NCI-H1930 (cell line): ENCODE results near the gene PRR5L.
A peak's percentile ranks its signal among the peaks of the same experiment; 100 is the strongest.

Experiments used
- DNase-seq, 2 experiments: peaks; one replicate each; lab custom pipeline; 2025; lab: John Stamatoyannopoulos, UW

The PRR5L gene

DNA sequence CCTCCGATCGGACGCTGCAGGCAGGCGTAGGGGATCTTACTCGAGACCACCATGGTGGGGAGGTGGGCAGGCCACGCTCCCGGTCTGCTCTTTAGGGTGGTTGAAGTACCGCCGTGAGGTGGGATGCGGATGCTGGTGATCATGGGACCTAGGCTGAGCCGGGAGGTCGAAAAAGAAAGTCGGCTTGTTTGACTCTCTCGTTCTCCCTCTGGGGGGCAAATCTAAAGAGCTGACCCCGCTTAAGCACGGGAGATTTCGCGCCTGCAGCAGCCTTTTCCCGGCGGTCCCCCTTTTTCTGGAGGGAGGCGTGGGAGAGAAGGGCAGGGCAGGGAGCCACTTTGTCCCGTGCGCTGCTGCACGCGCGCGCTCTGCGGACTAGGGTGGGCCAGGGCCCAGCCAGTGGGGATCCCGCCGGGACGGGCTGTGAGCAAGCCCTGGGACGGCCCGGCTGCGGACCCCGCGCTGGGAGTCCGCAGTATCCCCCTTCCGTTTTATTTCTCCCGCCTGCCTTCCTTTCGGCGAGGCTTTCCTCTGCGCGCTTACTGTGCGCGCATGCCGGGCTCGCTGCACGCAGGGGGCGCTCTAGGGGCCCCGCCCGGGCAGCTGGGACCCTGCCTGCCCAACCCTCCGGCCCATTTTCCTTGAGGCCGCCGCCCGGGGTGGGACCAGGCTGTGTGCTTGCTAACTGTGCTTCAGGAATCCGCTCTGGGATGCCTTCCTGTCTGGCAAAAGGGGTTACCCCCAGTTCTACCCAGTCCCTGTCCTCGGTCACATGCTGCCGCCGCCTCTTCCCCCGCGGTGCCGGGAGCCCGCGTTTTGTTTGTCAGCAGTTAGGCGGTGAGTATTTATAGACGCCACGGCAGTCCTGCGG lies 81.0 kb downstream of the PRR5L start:
- DNase-seq = peak in 1 of 2 experiments; percentile 40

DNA sequence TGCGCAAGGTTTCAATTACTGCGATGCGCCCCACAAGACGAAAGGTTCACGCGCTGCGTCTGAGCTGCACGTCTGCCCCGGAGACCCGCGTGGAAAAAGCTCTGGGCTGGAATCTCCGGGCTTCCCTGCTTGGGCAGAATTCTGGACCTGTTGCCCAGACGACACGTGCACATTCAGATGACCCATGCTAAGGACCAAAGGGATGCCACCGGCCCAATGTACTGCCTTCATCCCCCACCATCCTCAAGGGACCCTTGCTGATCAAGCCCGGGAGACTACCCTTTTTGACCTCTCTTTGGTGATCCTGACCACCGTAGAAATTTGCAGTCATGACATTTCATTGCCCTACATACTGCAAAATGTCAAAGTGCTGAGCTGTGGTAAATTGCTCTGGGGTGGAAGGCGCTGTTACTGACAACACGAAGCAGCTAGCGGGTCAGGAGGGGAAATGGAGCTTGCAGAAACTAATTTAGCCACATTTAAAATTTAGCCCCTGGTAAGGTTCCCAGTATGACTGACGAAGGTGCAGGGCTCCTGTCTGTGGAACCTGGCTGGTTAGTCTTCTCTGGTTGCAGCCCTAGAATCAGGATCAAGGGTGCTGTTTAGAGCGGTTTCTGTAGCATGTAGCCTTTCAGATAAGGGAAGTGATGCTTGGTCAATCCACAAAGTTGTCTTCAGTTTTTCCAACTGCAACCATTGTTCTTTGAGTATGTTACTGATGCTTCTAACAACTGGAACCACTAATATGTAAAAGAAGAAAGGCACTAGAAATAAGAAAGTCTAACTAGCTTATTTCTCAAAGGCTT lies 81.9 kb downstream of the PRR5L start:
- no peak for DNase-seq

DNA sequence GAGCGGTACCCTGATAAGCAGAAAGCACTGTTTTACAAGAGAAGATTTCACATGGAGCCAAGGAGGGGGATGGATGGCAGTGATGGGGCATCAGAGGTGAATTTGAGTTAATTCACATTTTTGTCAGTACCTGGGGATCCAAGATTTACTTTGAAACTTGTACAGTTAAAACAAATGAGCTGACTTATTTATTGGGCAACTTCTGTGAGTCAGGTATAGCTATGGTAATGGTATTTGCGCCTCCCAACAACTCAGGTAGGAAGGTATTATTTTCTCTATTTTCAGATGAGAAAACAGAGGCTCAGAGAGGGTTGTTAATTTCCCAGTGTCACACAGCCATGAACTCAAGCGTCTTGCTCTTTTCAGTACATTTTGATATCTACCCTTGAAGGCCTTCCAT lies 83.6 kb downstream of the PRR5L start:
- no peak for DNase-seq

DNA sequence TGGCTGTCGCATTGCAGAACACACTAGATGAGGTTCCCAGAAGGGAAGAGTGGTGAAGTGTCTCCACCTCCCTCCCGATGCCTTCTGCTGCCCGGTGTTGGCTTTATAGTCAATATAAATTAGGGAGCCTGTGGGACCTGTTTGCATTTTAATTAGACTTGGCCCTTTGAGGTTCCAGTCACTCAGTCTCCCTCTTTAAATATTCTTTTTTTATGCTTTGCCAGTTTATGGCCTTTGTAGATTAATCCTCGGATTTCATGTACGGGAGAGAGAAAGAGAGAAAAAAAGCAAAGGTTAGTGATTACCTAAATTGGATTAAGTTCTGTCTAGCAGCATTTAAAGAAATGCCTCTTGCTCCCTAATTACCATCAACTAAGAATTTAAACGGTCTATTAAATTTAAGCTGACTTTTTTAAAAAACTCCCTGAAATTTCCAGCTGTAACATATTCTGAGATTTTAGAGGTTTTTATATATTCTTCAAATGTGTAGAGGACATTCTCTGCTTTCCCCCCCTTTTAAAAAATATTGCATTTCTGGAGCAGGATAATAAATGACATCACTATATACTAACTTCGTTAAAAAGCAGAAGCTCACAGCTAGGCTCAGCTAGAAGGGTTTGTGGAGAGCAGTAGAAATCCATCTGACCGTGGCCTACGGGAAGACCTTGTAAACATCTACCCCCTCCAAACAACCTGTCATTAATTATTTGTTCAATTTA lies 84.4 kb downstream of the PRR5L start:
- no peak for DNase-seq

DNA sequence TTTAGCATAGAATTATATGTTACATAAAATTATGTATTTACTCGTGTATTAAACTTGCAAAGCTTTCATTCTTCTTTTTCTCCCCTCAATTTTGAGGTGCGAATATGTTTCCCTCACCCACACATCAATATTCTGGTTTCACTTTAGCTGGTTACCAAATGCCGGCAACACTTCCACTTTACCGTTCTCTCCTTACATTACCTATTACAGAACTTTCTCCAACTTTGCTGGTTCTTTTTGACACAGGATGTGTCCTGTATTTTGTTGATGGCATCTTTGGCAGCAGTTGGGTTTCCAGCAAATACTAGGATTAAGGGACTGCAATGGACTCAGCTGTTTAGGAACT lies 84.9 kb downstream of the PRR5L start:
- DNase-seq = no peak

DNA sequence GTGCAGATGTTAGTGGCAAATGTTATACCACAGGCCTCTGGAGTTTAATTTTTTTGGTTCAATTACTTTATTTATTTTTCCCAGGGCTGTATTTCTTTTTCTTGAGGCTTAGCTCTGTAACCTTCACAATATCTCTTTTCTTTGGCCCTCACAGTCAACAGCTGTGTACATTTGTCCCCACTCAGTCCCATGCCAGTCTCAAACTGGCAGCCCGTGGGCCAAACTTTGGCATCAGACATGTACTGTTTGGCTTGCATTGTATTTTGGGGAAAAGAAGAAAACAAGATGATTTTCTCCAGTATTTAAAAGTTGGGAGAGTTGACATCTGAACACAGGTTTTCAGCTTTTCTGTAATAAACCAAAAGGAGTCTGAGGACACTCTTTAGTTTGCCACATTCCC lies 87.1 kb downstream of the PRR5L start:
- no peak for DNase-seq

DNA sequence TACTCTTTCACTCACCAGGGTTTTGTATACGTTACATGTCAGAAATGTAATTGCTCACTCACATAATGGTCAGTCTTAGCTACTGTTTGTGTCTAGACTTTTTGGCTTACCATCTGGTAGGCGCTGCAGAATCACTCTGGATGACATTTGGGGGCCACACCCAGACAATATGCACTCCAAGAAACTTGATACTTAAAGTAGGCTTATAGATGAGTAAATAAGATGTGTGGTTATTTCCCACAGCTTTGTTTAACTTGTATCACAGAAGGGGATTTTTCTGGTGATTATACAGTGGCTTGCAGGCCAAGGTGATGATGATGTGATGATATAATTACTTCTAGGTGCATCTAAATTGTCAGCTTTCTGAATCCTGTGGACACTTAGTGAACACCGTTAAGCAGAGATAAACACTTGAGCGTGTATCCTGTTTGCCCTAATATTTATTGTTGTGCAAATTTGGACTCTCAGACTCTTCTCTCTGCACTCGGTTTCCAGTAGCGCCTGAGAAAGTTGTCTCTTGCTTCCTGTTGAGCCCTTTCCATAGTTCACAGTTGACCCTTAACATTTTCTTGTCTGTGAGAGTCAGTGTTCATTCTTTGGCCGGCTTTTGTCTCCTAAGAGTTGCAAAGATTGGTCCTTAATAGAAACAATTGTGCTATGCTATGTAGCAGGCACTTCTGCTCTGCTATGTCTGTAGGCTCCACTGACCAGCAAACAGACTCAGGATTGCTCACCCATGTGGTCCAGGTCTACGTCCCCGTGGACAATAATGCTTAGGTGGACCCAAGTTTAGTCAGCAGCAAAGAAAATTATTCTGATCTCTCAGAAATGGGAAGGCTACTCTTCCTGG lies 89.3 kb downstream of the PRR5L start:
- DNase-seq = no peak

DNA sequence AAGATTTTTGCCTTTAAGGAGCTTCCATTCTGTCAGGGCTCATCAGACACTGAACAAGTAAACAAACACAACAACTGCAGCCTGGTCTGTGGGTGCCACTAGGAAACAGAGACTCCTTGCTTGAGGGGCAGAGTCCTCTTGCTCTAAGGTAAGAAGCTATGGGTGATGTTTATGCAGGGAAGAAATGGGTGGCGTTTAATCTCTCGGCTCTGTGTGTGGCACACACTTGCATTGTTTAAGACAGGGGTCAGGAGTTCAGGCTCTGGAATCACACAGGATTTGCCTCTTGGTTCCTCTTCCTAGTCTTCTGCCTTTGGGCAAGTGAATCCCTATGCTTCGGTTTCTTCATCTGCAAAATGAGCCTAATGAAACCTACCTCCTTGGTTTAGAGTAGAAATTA lies 90.3 kb downstream of the PRR5L start:
- no peak for DNase-seq

DNA sequence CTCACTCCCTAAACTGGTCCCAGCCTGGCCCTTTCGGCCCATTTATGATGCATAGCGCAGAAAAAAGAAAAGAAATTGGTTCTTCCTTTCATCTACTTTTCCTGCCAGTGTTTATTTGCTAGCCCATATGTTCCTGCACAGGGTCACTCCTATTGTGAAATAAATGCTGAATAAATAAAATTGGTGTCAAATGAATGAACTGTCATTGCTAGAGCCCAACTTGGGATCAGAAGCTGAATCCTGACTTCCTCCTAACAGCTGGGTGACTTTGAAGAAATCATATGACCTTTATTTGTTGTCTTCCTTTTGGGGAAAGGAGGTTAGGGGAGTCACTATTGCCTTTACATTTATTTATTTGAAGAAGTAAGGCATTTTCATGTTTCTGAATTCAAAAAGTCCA lies 92.0 kb downstream of the PRR5L start:
- no peak for DNase-seq

DNA sequence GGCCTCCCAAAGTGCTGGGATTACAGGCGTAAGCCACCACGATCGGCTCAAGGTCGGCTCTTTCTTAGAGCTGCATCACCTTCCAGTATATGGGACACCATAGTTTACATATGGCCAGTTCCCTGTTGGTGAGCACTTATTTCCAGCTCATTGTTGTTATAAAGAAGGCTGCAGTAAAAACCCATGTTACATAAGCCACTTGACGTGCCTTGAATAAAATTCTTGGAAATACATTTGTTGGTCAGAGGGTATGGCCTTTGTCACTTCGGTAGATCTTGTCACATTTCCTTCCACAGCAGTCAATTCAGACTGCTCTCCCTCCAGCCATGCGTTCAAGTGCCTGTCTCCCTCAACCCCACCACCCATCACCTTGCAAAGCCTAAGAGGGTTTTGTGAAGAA lies 92.9 kb downstream of the PRR5L start:
- no peak for DNase-seq

DNA sequence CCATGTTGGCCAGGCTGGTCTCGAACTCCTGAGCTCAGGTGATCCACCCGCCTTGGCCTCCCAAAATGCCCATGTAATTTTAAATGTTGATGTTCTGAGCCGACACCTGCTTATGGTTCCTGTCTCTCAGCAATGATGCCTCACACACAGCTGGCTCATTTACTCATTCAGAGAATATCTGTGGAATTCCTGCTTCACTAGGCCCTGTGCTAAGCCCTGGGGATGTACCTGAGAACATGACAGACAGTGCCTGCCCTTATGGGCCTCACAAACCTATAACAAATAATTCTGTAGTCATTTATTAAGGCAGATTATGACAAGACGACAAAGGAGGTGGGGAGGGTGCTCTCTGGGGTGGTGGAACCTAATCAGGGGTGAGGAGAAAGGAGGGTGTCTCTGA lies 93.7 kb downstream of the PRR5L start:
- DNase-seq = no peak

DNA sequence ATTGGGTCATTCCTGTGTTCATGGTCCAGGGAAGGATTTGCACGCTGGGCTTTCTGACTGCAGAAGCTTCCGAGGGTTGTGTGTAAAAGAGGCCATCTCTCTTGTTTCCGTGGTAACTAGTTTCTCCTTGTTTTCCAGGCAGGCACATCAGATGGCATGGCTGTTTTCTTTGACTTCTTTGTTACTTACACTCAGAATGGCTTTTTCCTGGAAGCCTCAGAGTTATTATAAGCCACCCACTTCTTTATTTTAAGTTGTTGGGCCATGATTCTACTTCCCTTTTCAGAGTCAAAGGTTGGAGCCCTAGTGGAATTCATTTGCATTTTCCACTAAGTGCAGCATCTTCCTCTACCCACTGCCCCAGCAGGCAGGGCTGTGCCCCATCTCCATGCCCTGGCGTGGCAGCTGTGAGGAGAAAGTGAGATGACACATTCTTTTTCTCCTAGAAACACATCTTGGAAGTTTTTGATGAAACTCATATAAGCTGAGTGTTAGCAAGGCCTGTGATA lies 94.9 kb downstream of the PRR5L start:
- DNase-seq = no peak

DNA sequence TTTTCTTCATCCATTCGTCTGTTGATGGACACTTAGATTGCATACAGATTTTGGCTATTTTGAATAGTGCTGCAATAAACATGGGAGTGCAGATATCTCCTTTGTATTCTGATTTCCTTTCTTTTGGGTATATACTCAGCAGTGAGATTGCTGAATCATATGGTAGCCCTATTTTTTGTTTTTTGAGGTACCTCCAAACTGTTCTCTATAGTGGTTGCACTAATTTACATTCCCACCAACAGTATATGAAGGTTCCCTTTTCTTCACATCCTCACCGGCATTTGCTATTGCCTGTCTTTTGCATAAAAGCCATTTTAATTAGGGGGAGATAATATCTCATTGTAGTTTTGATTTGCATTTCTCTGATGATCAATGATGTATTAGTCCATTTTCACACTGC lies 96.1 kb downstream of the PRR5L start:
- no peak for DNase-seq

DNA sequence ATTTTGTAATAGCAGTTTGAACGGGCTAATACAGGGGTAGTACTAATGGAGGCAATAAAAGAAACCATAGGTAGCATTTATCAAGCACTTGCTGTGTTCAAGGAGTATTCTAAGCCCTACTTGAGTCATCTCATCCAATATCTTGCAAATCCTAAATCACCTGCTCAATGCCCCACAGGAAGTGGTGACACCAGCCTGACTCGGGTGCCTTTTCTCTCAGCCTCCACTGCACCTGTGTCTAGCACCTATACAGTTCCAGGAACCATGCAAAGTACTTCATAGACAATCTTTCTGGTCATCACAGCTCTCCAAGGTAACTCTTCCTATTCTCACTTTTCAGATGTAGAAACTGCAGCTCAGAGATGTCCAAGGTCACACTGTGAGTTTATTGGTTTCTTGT lies 98.0 kb downstream of the PRR5L start:
- DNase-seq = no peak

DNA sequence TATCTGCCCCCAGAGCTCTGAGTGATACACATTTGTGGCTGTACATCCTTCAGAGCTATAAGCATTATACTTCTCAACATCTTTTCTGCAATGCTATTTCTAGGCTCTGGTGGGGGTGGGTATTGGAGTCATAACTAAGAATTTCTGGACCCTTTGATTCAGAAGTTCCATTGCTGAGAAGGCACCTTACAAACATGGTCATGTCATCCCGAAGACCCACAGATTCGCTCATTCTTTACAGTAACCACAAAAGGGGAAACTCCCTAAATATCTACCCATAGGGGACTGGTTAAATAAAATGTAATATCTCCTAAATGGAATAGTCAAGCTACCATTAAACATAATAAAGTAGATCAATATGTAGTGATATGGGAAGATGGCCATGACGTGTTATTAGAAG lies 98.8 kb downstream of the PRR5L start:
- no peak for DNase-seq

DNA sequence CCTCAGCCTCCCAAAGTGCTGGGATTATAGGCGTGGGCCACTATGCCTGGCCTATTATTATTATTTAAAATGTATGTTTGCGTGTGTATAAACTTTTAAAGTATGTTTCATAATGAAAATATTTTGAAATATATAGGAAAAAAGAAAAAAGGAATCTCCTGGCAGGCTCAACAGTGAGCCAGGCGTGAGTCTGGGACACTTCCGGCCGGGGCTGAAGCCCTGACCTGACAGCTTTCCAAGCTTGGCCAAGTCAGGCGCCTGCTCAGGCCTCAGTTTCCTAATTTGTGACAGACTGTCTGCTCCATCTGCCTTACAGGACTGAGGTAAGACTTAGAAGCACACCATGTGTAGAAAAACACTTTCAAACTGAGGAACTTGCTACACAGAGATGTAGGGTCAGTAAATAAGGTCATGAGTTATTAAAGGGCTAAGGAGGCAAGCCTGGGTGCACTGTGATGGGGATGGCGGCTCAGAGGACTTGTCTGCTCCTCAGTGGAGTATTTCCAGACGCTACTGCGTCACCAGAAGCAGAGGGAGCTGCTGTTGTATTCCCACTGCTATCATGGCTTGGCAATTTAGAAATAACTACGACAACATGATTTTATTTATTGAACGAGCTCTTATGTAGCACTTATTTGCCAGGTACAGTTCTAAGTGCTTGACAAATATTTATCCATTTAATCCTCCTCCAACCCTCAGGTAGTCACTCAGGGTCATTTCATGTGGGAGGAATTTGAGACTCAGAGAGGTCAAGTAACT lies 100.1 kb downstream of the PRR5L start:
- DNase-seq = no peak

DNA sequence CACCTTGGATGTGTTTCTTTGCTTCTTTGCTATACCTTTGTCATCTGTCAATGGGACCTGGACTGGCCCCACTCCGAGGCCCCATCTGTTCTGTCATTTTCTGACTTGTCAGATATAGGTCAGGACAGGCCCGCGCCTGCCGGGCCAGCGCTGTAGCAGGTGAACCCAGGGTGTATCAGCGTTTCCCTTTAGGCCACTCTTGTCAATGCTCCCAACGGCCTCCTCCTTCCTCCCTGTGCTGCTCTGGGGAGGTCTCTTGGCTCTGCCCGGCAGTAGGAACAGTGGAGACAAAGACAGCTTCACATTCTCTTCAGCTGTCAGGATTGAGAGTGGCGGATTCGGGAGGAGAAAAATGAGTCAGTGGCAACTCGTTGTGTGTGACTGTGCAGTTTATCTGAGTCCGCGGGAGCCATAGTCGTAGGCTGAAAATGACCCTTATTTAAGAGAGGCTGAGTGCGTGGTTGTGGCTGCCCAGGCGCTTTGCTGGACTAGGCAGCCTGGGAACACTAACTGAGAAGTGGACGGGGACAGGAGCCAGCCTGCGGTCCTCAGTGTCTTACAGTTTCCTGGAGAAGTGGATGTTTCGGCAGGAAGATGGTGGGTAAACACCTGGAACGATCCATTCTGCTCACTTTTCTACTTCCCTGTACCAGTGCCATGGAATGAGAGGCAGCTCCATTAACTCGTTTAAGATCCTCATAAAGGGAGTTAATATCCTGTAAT lies 102.3 kb downstream of the PRR5L start:
- no peak for DNase-seq

DNA sequence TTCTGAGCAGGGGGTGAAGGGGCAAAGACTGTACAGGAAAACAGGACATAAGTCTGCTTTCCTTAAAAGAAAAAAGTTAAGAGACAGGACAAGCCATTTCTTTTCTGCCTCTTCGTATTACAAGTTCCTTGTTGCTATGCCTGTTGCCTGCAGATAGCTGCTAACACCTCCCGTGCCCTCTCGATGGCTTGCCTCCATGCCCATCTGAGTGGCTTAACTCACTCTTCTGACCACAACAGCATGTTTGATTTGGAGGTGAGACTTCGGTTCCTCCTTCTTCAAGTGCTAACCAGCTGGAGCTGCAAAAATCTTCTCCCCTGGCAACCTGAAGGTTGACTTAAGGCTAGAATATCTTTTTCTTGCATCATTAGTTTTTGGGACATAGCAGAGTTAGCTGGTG lies 103.1 kb downstream of the PRR5L start:
- no peak for DNase-seq

DNA sequence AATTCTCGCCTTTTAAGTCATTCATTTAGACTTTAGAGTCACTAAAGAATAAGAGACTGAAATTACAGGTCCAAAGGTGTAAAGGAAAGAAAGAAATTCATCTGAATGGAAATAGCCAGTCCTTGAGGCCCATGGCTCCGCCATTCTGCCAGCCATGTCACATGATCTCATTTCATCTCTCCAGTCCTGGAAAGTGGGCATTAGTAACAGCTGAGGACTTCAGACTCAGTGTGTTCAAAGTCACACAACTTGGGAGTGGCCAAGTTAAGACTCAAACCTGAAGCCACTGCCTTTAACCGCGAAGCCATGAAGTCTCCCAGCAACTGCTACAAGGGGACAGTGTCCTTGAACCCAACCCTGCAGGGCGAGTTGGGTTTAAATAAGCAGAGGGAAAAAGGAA lies 103.7 kb downstream of the PRR5L start:
- DNase-seq = no peak

DNA sequence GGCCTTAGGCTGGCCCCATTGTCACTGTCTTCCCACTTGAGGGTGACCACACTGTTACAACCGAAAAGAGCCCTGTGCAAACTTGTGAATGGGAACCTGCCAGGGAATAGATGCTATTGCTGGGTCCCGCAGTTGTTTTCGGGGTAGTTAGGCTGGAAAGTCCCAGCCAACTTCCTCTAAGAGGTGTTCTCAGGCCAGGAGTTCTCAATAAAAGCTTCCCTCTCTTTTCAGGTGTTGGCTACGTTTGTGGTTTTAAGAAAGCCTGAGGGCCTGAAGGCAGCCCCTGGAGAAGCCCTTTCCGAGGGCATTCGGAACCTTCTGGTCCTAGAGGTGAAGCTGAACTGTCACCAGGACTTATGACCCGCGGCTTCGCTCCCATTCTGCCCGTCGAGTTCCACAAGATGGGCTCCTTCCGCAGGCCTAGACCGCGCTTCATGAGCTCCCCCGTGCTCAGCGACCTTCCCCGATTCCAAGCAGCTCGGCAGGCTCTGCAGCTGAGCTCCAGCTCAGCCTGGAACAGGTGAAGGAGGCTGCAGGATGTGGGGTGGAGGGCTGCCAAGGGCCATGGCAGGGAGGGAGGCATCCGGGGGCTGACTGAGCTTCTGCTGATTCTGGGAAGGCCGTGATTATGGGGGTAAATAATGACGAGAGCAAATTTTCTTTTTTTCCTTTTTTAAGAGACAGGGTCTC lies 104.8 kb downstream of the PRR5L start:
- DNase-seq = no peak
